Aorta (tissue), 5 donors: Measurements from ENCODE around the gene NACC1. TPM values are rescaled to one million over a fixed set of nuclear protein-coding genes. Genes with fewer than 3 reads are reported as not detected.

ENCODE experiments used
- ATAC-seq: fragments of 200-7000 bp; cut with Tn5 transposase; one replicate; pipeline ENCODE4 v1.9.1; 2022; ENCODE audit warnings: moderate library complexity; ENCODE audit not compliant: low FRiP score
- DNase-seq, 2 donors: peaks; one replicate each; pipeline ENCODE4 v3.0.0-alpha.2; 2020
- H3K27ac ChIP-seq, 2 donors: one replicate each; pipeline ENCODE4 v1.5.1; 2013; ENCODE audit warnings: low read length in 2 of 2, mild to moderate bottlenecking in 2 of 2, moderate library complexity in 2 of 2, control low read depth in 1 of 2, inconsistent platforms in 1 of 2, low read depth in 1 of 2
- H3K27me3 ChIP-seq, 2 donors: one replicate each; pipeline ENCODE4 v1.6.1; 2013; ENCODE audit warnings: control low read depth in 1 of 2, low read length in 1 of 2, mild to moderate bottlenecking in 1 of 2, moderate library complexity in 1 of 2; ENCODE audit not compliant: insufficient read depth in 2 of 2, control insufficient read depth in 1 of 2
- H3K36me3 ChIP-seq, 2 donors: one replicate each; pipeline ENCODE4 v1.6.1; 2013; ENCODE audit warnings: control low read depth in 1 of 2, low read length in 1 of 2, mild to moderate bottlenecking in 1 of 2; ENCODE audit not compliant: insufficient read depth in 2 of 2, control insufficient read depth in 1 of 2
- H3K4me1 ChIP-seq, 2 donors: one replicate each; pipeline ENCODE4 v1.6.1; 2013; ENCODE audit warnings: low read length in 2 of 2, control low read depth in 1 of 2, mild to moderate bottlenecking in 1 of 2, moderate library complexity in 1 of 2; ENCODE audit not compliant: insufficient read depth in 2 of 2, control insufficient read depth in 1 of 2
- H3K4me3 ChIP-seq, 2 donors: one replicate each; pipeline ENCODE4 v1.5.1; 2013; ENCODE audit warnings: low read length in 2 of 2, control low read depth in 1 of 2, mild to moderate bottlenecking in 1 of 2
- H3K9me3 ChIP-seq: one replicate; pipeline ENCODE4 v1.6.1; 2013; ENCODE audit warnings: mild to moderate bottlenecking, low read length; ENCODE audit not compliant: control insufficient read depth
- WGBS, 2 donors: extraction: QIAGEN DNeasy Blood & Tissue Kit; methylation state at CpG; one replicate each; pipeline ENCODE4 v1.1.7; 2013; 5-methylcytosine and 5-hydroxymethylcytosine counted together
- intact Hi-C, 2 donors: fragments of 100-400 bp; cut with DNase I; formaldehyde crosslinking; loops; one replicate each; pipeline versions ENCODE4 v1.14.2 to v1.15.0; 2022
- polyA plus RNA-seq, 2 donors: library from polyadenylated mRNA; stranded (reverse); fragments of 200-250 nt; gene quantifications; one replicate each; pipeline ENCODE4 v1.2.3, GENCODE V29; 2013
- total RNA-seq, 2 donors: library from RNA; stranded (reverse); fragmentation: NEBNext Ultra II Directional; extraction: Animal tissue kit (Norgen Biotek cat#: 25700); gene quantifications; one replicate each; pipeline ENCODE4 v1.2.1, GENCODE V29; 2021
- donor health status: healthy with polysubstance abuse.
- donor health status: Bipolar disorder and iron deficiency.
- donor health status: DM: no; HTN: no; CAD: no.
- donor health status: DM: no; HTN: no; CAD: no.
- donor health status: DM: yes; HTN: yes; CAD: no.

NACC1 gene
- total and polyA plus RNA-seq, 4 donors = 5.0 to 37.4 (median 16.9) TPM

GRCh38 chr19:13130886-13131490 is 12.9 kb downstream of the NACC1 start:
- H3K9me3 ChIP-seq = no peaks in the 10 kb centered on the region
- peaks cover 0 to 2% of the 10 kb centered on the region in 2 donors for H3K36me3 ChIP-seq
- no peak overlapping the region for H3K4me3 ChIP-seq
- DNase-seq = no peak
- H3K27me3 ChIP-seq = no peaks in the 10 kb centered on the region
- intact Hi-C loops = no loop called here
- ATAC-seq = no peak
- no peak overlapping the region for H3K27ac ChIP-seq
- no peaks in the 10 kb centered on the region for H3K4me1 ChIP-seq
- WGBS, 2 donors = 94% methylated on average over 3 of the region's 3 CpGs

- H3K4me3 ChIP-seq = no peak overlapping the region
- no peaks in the 10 kb centered on the region for H3K9me3 ChIP-seq
- intact Hi-C loops = no loop called here
- ATAC-seq = no peak
- no peak for DNase-seq
- no peaks in the 10 kb centered on the region for H3K4me1 ChIP-seq
- no peak overlapping the region for H3K27ac ChIP-seq
- H3K36me3 ChIP-seq = peaks cover 0 to 5% of the 10 kb centered on the region in 2 donors
- no peaks in the 10 kb centered on the region for H3K27me3 ChIP-seq
- WGBS, 2 donors = 85 to 87% methylated on average over 8 of the region's 8 CpGs
Observed at GRCh38 chr19:13132471-13133180, 14.6 kb downstream of the NACC1 start.

GRCh38 chr19:13133241-13133870 is 15.3 kb downstream of the NACC1 start:
- H3K4me1 ChIP-seq = no peaks in the 10 kb centered on the region

GRCh38 chr19:13134626-13135025 is 16.6 kb downstream of the NACC1 start:
- ATAC-seq (no peak), DNase-seq (no peak)
- no peaks in the 10 kb centered on the region for H3K27me3 ChIP-seq
- intact Hi-C loops = no loop called here
- peaks cover 0 to 5% of the 10 kb centered on the region in 2 donors for H3K36me3 ChIP-seq
- H3K27ac ChIP-seq = no peak overlapping the region
- H3K4me3 ChIP-seq = no peak overlapping the region
- no peaks in the 10 kb centered on the region for H3K9me3 ChIP-seq
- 71 to 81% methylated on average over 3 of the region's 3 CpGs for WGBS, 2 donors
- no peaks in the 10 kb centered on the region for H3K4me1 ChIP-seq

More at GRCh38 chr19:13133241-13133870, 15.3 kb downstream of the NACC1 start:
- 77 to 78% methylated on average over 12 of the region's 12 CpGs for WGBS, 2 donors
- Histone ChIP-seq H3K36me3 (peaks cover 0 to 5% of the 10 kb centered on the region in 2 donors), H3K27ac (no peak overlapping the region), H3K9me3 (no peaks in the 10 kb centered on the region), H3K4me3 (no peak overlapping the region), H3K27me3 (no peaks in the 10 kb centered on the region)
- no peak for ATAC-seq
- DNase-seq = no peak
- intact Hi-C loops = no loop called here

GRCh38 chr19:13135068-13136062 is 17.3 kb downstream of the NACC1 start:
- ATAC-seq (no peak), DNase-seq (no peak)
- intact Hi-C loops = no loop called here
- Histone ChIP-seq H3K27me3 (no peaks in the 10 kb centered on the region), H3K4me3 (no peak overlapping the region), H3K4me1 (no peaks in the 10 kb centered on the region), H3K27ac (no peak overlapping the region), H3K9me3 (no peaks in the 10 kb centered on the region), H3K36me3 (peaks cover 0 to 5% of the 10 kb centered on the region in 2 donors)
- WGBS, 2 donors = 92 to 93% methylated on average over 55 to 60 of the region's 60 CpGs

GRCh38 chr19:13137290-13137794 is 19.3 kb downstream of the NACC1 start:
- Histone ChIP-seq H3K27me3 (no peaks in the 10 kb centered on the region), H3K27ac (no peak overlapping the region), H3K9me3 (no peaks in the 10 kb centered on the region), H3K4me1 (no peaks in the 10 kb centered on the region), H3K4me3 (no peak overlapping the region), H3K36me3 (peaks cover 0 to 5% of the 10 kb centered on the region in 2 donors)
- intact Hi-C loops = no loop called here
- ATAC-seq (no peak), DNase-seq (no peak)
- WGBS, 2 donors = 90 to 91% methylated on average over 28 of the region's 28 CpGs

GRCh38 chr19:13138171-13138915 is 20.3 kb downstream of the NACC1 start:
- DNase-seq (no peak), ATAC-seq (no peak)
- Histone ChIP-seq H3K4me3 (no peak overlapping the region), H3K27ac (no peak overlapping the region), H3K36me3 (peaks cover 0 to 5% of the 10 kb centered on the region in 2 donors), H3K4me1 (no peaks in the 10 kb centered on the region), H3K9me3 (no peaks in the 10 kb centered on the region), H3K27me3 (no peaks in the 10 kb centered on the region)
- intact Hi-C loops = no loop called here
- 87% methylated on average over 37 to 40 of the region's 40 CpGs for WGBS, 2 donors

GRCh38 chr19:13138916-13139198 is 20.8 kb downstream of the NACC1 start:
- ATAC-seq (no peak), DNase-seq (no peak)
- Histone ChIP-seq H3K27me3 (no peaks in the 10 kb centered on the region), H3K36me3 (peaks cover 0 to 5% of the 10 kb centered on the region in 2 donors), H3K9me3 (no peaks in the 10 kb centered on the region), H3K4me3 (no peak overlapping the region), H3K4me1 (no peaks in the 10 kb centered on the region), H3K27ac (no peak overlapping the region)
- WGBS, 2 donors = 77 to 83% methylated on average over 10 of the region's 10 CpGs
- intact Hi-C loops = no loop called here
